GM19328 (cell line): ENCODE data around the gene C1QTNF6.
A peak's percentile ranks its signal among the peaks of the same experiment; 100 is the strongest.
"Not testable (repeated sequence)": the region's sequence is repeated elsewhere in the genome, so short reads cannot be mapped to it uniquely, and the experiment has no call there.

Experiments used
- ATAC-seq: cut with Tn5 transposase; IDR thresholded peaks from one replicate; pipeline ENCODE4 v1.9.1; 2021; ENCODE audit warnings: mild to moderate bottlenecking, moderate library complexity; ENCODE audit not compliant: unreplicated experiment

The C1QTNF6 gene

DNA sequence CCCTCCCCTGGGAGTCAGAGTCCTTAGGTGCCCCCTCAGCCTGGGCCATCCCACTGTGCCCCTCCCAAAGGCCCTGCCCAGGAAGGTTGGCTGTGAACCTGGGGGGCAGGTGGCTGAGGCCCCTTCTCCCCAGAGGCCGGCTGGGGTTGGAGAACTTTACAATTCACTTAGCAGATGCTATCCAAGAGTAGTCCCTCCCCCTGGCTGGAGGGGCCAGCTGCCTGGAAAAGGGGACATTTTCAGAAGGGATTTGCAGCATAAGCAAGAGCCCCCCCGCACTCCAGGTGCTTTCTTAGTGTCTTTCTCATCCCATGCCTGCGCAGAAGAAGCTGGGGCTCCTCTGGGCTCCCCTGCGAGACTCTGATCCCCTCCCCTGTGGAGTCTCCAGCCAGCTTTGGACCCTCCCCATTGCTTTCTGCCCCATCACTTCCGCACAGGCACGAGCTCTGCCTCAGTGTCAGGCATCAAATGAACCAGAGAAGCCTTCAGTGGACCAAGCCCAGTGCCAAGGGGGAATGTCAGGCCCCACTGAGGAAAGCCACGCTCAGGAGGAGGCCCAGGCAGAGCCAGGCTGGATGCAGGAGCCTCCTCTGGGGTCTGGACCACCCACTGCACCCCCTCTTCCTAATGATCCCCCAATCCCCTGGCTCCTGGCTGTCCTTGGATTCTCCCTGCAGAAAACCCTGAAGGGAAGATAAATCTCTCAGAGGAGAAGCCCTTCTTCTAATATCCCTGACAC is 20.5 kb upstream of the C1QTNF6 start:
- no peak for ATAC-seq

DNA sequence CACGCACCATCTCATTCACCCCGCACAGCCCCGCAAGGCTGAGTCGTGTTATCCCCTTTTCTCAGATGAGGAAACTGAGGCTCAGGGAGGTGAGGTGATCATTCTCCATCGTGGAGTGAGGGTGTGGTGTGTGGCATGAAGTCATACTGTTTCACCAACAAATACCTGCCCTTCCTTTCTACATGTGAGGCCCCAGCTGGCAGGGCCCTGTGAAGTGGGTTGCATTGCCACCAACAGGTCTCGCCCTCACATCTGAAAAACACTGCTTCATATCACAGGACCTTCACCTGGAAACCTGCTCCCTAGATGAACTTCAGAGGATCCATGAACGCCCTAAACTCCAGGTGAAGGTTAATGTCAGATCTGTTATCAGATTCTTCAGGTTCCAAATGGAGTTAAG is 19.9 kb upstream of the C1QTNF6 start:
- no peak for ATAC-seq

- ATAC-seq, result no peak
These were observed 19.1 kb upstream of the C1QTNF6 start for GRCh38 chr22:37206841-37207821.

DNA sequence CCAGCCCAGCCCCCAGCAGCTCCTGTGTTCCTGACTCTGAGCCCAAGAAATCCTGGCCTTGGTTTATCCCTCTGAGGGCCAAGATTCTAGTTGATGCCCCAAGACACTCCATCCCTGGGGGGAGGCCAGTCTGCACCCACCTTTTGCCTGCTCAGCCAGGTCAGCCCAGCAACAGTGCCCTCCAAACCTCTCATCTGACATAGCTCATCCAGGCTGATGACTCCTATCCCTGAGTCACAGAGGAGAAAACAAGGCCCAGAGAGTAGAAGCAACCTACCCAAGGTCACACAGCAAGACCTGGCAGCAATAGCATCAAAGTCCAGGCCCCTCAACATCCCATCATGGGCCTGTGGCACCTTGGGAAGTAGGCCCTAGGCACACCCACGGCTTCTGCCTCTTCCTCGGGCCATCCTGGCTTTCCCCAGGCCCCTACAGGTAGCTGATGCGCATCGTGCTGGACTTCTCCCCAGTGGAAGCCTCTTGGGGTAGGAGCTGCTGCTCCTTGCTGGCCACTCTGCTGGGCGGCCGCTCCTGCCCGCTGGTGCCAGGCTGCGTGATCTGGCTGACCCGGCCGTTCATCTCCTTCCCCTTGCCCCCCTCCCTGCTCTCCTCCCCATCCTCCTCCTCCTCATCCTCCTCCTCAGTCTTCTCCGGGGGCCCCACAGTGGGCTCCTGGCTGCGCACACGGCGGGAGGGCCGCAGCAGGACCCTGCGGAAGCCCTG is 18.2 kb upstream of the C1QTNF6 start:
- no peak for ATAC-seq

DNA sequence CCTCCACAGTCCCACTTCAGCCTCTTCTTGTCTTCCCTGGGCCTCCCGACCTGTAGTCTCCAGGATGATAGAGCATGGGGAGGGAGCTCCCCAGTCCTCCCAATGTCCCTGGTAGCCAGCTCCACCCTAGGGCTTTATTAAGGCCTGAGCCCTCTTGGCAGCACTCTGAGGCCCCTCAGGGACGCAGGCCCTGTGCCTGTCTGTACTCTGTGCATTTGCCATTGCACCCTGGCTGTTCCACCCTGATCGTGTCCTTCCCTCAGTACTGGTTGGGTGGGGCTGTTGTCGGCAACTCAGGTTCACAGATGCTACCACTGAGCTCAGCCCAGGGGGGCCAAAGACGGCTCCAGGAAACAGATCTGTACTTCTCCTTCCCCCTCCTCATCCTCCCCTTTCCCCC is 17.0 kb upstream of the C1QTNF6 start:
- ATAC-seq, result no peak

DNA sequence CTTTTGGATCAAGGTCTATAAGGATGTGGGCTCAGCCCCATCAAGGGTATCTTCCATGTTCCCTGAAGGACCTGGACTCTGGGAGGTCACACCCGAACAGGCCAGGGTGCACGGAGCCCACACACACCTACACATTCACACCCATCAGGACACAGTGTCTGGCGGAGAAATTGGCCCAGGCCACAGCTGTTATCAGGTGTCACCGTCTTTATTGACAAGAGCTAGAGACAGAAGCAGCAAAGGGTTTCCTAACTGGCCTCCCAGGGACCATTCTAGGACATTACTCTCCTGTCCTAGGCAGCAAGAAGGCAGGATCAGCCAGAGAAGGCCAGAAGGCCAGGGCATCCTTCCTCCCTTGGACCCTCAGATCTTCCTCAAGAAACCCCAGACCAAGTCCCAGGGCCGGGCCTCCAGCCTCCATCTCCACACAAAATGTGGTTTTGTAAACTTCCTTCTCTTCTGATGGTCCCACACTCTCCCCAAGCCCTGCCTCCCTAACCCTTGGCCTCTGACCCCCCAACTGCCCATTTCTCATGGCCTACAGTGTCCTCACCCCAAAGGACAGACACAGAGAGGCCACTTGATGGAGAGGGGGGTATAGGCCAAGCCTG is 16.1 kb upstream of the C1QTNF6 start:
- no peak for ATAC-seq

DNA sequence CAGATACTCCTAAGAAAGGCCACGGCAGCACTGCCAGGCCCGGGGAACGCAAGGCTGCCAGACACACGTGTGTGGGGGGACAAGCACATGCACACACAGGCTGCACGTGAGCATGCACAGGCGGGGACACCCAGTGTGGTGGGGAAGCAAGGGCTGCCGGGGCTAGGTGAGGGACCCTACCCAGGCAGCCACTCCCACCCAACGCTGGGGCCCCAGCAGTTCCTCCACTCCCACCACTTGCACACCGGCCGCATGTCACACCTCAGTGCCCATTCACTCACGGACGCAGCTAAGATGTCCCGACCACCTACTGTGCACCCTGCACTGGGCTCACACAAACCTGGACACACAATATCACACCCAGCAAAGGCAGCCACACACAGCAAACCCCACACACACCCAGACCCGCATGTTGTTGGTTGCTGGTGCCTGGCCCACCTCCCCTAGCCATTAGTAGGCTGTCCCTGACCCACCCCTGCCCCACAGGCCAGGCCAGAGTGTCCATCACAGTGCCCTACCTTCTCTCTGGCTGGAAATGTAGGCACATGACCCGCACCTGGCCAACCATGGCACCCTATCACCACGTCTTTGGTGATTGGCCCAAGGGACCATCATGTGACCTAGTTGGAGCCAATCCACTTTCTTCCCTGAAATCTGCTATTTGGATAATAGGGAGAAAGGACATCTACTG is 15.5 kb upstream of the C1QTNF6 start:
- no peak for ATAC-seq

- no peak for ATAC-seq
These were observed 14.7 kb upstream of the C1QTNF6 start for GRCh38 chr22:37202716-37203115.

DNA sequence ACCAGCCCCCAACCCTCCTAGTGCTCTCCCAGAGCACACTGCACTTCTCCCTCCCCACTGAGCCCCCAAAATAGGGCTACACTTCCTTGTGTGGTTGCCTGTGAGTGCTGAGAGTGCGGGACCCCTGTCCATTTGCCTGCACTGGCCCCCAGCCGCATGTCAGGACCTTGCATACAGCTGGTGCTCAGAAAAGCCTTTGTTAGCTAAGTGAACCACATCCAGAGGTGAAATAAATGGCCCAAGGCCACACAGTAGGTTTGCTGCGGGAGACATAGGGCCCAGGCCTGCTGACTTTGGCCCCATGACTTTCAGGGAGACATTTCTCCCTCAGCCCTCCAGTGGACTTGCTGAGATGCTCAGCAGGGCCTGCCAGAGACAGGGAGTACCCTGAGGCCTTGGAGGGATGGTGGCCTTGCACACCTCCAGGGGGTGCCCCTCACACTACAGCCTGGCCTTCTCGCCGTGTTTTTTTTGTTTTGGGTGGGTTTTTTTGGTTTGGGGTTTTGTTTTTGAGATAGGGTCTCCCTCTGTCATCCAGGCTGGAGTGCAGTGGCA is 14.0 kb upstream of the C1QTNF6 start:
- ATAC-seq, result no peak

- not testable (repeated sequence) for ATAC-seq
These were observed 13.4 kb upstream of the C1QTNF6 start for GRCh38 chr22:37201443-37201820.

DNA sequence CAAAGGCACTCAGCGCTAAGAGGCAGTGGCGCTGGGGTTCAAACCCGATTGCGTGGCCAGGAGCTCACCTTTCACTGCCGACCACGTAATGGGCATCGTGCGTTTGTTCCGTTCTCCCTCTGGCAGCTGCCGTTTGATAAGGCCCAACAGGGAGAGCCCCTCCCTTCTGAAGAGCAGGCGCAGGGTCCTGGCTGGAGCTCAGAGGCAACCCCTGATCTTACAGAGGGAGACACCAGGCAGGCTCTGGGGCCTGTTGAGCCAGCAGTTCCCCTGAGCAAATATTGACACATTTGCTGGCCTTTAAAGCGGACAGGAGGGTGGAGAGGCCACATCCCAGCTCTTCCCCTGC is 11.7 kb upstream of the C1QTNF6 start:
- ATAC-seq, result no peak

GRCh38 chr22:37199103-37199759 is 11.2 kb upstream of the C1QTNF6 start:
- ATAC-seq, result peak; percentile 79

DNA sequence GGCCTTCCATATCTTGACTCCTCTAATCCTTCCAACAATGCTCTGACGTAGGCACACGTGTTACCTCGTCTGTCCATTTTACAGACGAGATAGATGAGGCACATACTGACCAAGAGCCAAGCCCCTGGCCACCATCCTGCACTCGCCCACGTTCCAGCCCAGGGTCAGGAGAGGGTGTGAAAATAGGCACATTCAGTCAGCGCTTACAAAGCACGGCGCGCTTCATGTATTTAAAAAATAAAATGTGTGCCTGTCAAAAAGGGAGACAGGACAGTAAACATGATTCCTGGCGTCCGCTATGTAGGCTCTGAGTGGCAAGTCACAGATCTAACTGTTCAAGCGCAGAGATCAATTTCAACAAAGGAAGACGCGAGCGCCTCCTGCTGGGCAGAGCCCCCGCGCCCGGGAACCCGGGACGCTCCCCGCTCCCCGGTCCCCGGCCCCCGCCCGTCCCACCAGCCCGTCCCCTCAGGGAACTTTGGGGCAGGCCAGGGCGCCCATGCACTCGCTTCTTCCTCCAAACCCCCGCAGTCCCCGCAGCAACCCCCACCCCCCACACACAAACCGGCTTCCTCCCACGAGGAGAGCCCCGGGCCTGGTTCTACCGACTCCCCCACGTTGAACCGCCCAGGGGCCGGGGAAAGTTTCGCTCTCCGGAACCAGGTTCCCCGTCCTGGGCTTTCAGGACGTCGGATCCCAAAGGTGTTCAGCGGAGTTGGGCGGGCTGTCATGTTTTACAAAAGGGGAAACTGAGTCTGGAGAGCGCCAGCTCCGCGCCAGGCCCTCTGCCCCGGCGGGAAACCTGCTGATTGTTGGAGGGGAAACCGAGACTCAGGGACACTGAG is 10.4 kb upstream of the C1QTNF6 start:
- ATAC-seq, result no peak

DNA sequence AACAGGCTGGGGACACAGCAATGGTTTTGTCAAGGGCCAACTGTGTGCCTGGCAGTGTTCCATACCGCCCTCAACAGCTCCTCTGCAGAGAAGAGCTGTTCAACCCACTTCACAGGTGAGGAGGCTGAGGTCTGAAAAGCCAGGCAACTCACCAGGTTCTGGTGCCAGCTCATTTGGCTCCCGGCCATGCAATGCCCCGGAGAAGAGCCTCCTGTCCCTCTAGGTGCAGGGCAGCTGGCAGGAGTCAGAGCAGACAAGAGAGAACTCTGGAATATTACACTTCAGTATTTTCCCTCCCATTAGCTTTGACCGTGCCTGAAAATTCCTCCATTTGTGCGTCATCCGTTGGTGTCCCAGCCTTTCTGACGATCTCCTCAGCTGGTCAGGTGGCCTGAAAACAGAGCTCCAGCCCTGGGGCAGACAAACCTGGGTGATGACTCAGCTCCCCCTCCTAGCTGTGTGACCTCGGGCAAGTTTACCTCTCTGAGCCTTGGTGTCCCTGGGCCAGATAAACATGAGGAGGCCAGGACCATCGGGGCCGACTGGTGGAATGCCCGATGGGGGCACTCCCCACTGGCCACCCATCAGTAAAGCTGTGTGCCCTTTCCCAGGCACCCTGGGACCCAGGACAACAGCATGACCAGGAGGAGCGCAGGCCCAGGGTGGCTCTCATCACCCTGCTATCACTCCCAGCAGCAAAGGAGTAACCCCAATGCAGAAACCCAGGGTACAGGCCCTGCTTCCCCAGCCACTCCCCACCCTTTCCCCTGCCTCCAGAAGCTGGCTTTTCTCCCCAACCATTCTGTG is 9.6 kb upstream of the C1QTNF6 start:
- no peak for ATAC-seq

- ATAC-seq, result no peak
These were observed 8.7 kb upstream of the C1QTNF6 start for GRCh38 chr22:37196539-37197450.

DNA sequence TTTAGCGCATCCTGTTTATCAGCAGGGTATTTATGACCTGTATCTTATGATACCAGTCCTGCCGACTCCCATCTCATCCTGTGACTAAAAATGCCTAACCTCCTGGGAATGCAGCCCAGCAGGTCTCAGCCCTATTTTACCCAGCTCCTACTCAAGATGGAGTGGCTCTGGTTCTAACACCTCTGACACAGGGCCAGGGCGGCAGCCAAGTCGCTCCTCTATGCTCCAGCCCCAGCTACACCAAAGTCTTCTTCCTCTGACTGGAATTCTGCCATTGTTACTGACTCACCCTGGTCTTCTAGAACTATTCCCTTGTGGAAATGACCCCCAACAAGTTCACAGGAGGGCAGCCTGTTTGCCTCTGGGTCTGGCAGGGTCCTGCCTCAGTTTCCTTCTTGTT is 7.9 kb upstream of the C1QTNF6 start:
- no peak for ATAC-seq

DNA sequence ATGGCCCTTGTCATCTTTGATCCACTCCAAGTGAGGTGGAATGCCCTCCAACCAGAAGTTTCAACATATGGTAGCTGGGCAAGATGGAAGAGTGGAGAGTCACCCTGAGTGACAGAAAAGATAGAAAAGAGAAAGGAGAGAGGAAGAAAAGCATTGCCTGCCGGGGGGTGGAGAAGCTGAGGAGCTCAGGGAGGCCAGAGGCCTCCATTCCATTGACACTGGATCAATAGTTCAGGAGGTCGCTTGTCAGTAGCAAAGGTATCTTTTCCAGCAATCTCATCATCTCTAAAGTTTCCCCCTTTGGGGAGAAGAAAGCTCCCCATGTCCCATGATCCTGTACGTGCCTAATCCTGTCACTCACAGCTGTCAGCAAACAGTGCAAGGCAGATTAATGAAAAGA is 6.7 kb upstream of the C1QTNF6 start:
- no peak for ATAC-seq
